ENCODE measurements around the gene TGM5. TPM values are rescaled to one million over a fixed set of nuclear protein-coding genes. Genes with fewer than 3 reads are reported as not detected.

Gene TGM5
- total RNA-seq, 1 donor from 2014 or later = 0.22 TPM

DNA sequence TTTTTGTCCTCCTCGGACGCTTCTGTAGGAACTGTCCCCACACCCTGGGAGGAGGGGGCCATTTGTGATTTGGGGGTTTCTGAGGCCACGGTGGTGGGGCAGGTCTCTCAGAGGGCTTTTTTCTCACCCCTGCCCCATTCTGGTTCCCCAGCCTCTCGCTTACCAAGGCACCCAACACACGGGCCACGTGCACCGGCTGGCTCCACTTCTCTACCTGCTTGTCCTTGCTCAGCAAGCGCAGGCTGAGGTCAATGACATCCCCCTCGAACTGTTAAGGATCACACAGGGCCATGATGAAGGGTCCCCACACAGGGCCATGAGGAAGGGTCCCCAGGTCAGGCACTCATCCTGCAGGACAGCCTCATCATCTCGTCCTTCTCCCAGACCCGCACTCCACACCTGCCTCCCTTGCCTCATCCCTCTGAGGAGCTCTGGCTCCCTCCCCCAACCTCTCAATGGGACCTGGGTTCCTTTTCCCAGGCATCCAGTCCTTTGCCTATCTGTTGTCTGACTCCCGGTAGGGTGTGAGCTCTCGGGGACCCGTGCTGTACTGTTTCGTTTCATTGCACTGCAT, 56.5 kb downstream of the TGM5 start:
- no peak overlapping the region for H3K27ac Mint-ChIP-seq
- H3K36me3 Mint-ChIP-seq = no peaks in the 10 kb centered on the region
- H3K27me3 Mint-ChIP-seq = peaks cover 46% of the 10 kb centered on the region
- H3K9me3 Mint-ChIP-seq = no peaks in the 10 kb centered on the region
- no peak overlapping the region for H3K4me3 Mint-ChIP-seq
- H3K4me1 Mint-ChIP-seq (ENCODE audit: unreplicated experiment) = no peaks in the 10 kb centered on the region
- no peak for DNase-seq (ENCODE audit: extremely low spot score, unreplicated experiment)
- TF ChIP-seq, protein P1, sequence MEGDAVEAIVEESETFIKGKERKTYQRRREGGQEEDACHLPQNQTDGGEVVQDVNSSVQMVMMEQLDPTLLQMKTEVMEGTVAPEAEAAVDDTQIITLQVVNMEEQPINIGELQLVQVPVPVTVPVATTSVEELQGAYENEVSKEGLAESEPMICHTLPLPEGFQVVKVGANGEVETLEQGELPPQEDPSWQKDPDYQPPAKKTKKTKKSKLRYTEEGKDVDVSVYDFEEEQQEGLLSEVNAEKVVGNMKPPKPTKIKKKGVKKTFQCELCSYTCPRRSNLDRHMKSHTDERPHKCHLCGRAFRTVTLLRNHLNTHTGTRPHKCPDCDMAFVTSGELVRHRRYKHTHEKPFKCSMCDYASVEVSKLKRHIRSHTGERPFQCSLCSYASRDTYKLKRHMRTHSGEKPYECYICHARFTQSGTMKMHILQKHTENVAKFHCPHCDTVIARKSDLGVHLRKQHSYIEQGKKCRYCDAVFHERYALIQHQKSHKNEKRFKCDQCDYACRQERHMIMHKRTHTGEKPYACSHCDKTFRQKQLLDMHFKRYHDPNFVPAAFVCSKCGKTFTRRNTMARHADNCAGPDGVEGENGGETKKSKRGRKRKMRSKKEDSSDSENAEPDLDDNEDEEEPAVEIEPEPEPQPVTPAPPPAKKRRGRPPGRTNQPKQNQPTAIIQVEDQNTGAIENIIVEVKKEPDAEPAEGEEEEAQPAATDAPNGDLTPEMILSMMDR (conservative IDR thresholded peaks at IDR 0.05) = no peak

DNA sequence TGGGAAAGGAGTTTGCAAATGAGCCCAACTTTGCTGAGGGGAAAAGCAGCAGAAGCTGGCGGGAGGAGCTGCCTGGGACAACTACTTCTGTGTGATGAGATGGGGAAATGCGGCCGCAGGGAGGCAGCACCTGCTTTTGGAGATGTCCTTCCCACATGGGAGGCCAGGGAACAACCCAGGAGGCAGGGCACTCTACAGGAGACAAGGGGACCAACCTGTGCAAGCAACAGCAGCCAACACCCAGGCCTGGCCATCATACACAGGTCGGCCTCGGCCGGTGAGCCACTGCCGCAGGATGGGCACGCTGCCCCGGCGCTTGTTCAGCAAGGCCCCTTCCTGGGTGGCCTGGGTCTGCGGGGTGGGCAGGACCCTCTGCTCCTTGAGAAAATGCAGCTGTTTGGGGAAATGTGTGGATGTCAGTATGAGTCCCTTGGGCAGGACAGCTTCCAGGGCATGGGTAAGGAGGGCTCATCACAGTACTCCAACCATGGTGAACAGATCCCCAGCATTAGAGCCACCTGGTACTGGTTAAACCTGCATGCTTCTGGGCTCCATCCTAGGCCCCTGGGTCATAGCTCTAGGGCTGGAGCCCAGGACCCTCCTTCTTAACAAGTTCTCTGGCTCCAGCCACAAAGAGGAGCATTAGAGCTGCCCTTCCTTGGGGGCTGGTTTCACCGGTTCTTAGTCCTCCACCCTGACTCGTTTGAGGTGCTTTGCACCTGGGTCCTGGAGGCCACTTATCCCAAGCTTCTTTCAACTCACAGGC, 57.5 kb downstream of the TGM5 start:
- TF ChIP-seq, protein P1 (conservative IDR thresholded peaks at IDR 0.05) = peak; percentile 18

DNA sequence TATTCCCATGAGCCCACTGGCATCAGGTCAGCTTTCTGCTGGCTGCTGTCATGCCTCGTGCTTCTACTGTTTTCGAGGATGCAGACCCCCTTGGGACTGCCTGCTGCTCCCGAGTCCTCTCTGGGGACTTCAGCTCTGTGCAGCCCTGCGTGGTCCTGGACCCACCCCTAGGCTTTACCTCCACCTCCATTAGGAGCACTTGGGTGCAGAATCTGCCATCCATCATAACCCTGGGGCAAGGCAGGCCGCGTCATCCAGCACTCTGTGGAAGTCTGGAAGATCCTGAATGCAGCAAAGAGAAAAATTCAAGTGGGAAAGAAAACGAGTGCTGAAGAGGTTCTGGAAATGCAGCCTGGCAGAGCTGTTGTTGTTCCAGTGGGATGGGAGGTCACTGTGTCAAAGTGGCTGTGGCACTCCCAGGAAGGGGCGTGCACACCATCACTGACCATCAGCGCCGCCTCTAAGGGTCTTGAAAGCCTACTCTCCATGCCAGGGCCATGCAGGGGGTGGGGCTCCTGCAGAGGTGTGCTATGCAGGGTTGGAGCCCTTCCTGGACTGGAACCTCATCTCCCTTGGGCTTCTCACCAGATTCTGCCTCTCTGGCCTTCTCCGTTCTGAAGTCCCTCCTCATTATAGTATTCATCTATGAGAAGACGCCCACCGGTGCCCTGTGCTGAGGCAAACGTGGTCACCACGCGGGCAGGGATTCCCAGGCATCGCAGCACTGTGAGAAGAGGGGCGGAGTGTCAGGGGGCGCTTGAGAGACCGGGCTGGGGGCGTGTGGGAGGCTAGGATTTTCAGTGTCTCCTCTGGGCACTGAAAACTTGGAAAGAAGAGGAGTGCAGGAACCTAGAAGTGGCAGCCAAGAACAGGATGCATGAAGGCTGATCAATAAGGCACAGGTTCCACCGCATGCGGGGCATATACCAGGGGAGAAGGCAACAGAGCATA, 58.4 kb downstream of the TGM5 start:
- no peaks in the 10 kb centered on the region for H3K9me3 Mint-ChIP-seq
- TF ChIP-seq, protein P1 (conservative IDR thresholded peaks at IDR 0.05) = no peak
- H3K4me3 Mint-ChIP-seq = no peak overlapping the region
- H3K27me3 Mint-ChIP-seq = peaks cover 56% of the 10 kb centered on the region
- H3K27ac Mint-ChIP-seq = no peak overlapping the region
- H3K36me3 Mint-ChIP-seq = no peaks in the 10 kb centered on the region
- peak; percentile 61 for DNase-seq (ENCODE audit: extremely low spot score, unreplicated experiment)
- H3K4me1 Mint-ChIP-seq (ENCODE audit: unreplicated experiment) = peaks cover 6% of the 10 kb centered on the region

More for the DNA sequence above, 57.5 kb downstream of the TGM5 start:
- no peak overlapping the region for H3K27ac Mint-ChIP-seq
- no peak for DNase-seq (ENCODE audit: extremely low spot score, unreplicated experiment)
- H3K4me1 Mint-ChIP-seq (ENCODE audit: unreplicated experiment) = peaks cover 4% of the 10 kb centered on the region
- no peaks in the 10 kb centered on the region for H3K9me3 Mint-ChIP-seq
- peaks cover 51% of the 10 kb centered on the region for H3K27me3 Mint-ChIP-seq
- no peak overlapping the region for H3K4me3 Mint-ChIP-seq
- H3K36me3 Mint-ChIP-seq = no peaks in the 10 kb centered on the region

DNA sequence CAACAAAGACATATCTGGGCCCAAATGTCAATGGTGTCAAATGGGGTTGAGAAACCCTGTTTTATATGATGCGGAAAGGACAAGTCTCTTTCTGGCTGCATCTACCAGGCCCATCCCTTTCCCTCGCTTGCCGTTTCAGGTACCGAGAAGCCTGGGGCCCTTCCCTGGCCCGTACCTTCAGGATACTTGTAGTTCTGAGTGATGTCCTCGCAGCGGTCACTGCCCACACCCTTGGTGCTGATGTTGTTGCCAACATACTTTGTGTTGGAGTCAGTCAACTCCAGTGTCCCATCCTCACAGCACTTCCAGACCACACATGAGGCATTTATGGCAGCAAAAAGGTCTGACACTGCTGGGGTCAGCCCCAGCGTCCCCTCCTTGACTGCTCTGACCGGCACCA, 59.7 kb downstream of the TGM5 start:
- H3K4me1 Mint-ChIP-seq (ENCODE audit: unreplicated experiment) = peaks cover 6% of the 10 kb centered on the region
- H3K4me3 Mint-ChIP-seq = no peak overlapping the region
- H3K9me3 Mint-ChIP-seq = no peaks in the 10 kb centered on the region
- peaks cover 56% of the 10 kb centered on the region for H3K27me3 Mint-ChIP-seq
- no peak for DNase-seq (ENCODE audit: extremely low spot score, unreplicated experiment)
- no peak overlapping the region for H3K27ac Mint-ChIP-seq
- H3K36me3 Mint-ChIP-seq = no peaks in the 10 kb centered on the region
- TF ChIP-seq, protein P1 (conservative IDR thresholded peaks at IDR 0.05) = no peak

DNA sequence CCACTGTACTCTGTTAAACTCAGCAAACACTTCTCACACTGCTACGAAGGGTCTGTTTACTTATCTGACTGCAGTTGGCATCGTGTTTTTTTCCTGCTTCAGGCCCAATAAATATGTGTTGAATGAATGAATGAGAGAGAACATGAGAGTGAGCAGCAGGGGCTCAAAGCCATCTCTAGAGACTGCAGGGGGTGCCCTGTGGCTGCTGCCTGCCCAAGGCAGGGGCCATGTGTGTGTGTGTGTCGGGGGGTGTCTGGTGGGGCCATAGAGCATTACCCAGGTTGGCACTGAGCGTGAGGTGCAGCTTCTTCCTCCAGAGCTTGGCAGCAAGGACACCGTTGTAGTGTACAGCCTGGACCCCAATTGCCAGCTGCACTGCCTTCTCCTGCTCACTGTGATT, 60.7 kb downstream of the TGM5 start:
- Mint-ChIP-seq H3K27me3 (peaks cover 56% of the 10 kb centered on the region), H3K27ac (no peak overlapping the region), H3K4me1 (ENCODE audit: unreplicated experiment) (peaks cover 6% of the 10 kb centered on the region), H3K36me3 (no peaks in the 10 kb centered on the region), H3K9me3 (no peaks in the 10 kb centered on the region), H3K4me3 (no peak overlapping the region)
- DNase-seq (ENCODE audit: extremely low spot score, unreplicated experiment) = no peak
- TF ChIP-seq, protein P1 (conservative IDR thresholded peaks at IDR 0.05) = no peak

All from type B pancreatic cell (in vitro differentiated cells).